ENCODE results near the gene FAM53B.

The FAM53B gene

GRCh38 chr10:124688889-124689670 is 55.1 kb downstream of the FAM53B start:
- no peak for TF ChIP-seq CTCF (conservative IDR thresholded peaks at IDR 0.05; ENCODE audit: low read depth, low read length)
- Histone ChIP-seq H3K79me2 (ENCODE audit: insufficient read depth, low read depth) (peaks cover 5% of the 10 kb centered on the region; the same call in 1 of the 2 replicates), H3K27me3 (ENCODE audit: insufficient read depth, low read depth) (no peaks in the 10 kb centered on the region), H3K4me3 (IDR thresholded peaks at IDR 0.05; ENCODE audit: insufficient read depth, low read depth, low read length) (no peak overlapping the region), H3K36me3 (ENCODE audit: insufficient read depth) (no peaks in the 10 kb centered on the region), H3K4me1 (ENCODE audit: low read depth, poor library complexity, severe bottlenecking) (peaks cover 77% of the 10 kb centered on the region), H4K20me1 (ENCODE audit: insufficient read depth) (no peaks in the 10 kb centered on the region), H3K27ac (peak overlapping the region; percentile 88), H2AFZ (ENCODE audit: low read depth) (no peak overlapping the region), H3K4me2 (peak overlapping the region; percentile 65), H3K9ac (peak overlapping the region; percentile 47)

- H3K36me3 ChIP-seq (ENCODE audit: insufficient read depth), result no peaks in the 10 kb centered on the region
- H3K9ac ChIP-seq, result peak overlapping the region; percentile 47; the same call in 1 of the 2 replicates
- H3K4me1 ChIP-seq (ENCODE audit: low read depth, poor library complexity, severe bottlenecking), result peaks cover 70% of the 10 kb centered on the region
- H3K4me2 ChIP-seq, result peak overlapping the region; percentile 65; the same call in 1 of the 2 replicates
- H2AFZ ChIP-seq (ENCODE audit: low read depth), result no peak overlapping the region
- H3K4me3 ChIP-seq (IDR thresholded peaks at IDR 0.05; ENCODE audit: insufficient read depth, low read depth, low read length), result no peak overlapping the region
- no peaks in the 10 kb centered on the region for H3K27me3 ChIP-seq (ENCODE audit: insufficient read depth, low read depth)
- no peak for TF ChIP-seq CTCF (conservative IDR thresholded peaks at IDR 0.05; ENCODE audit: low read depth, low read length)
- H3K79me2 ChIP-seq (ENCODE audit: insufficient read depth, low read depth), result peaks cover 5% of the 10 kb centered on the region; the same call in 1 of the 2 replicates
- H3K27ac ChIP-seq, result peak overlapping the region; percentile 88
- no peaks in the 10 kb centered on the region for H4K20me1 ChIP-seq (ENCODE audit: insufficient read depth)
These were observed 55.8 kb downstream of the FAM53B start for GRCh38 chr10:124688386-124688785.

GRCh38 chr10:124686707-124687376 is 57.3 kb downstream of the FAM53B start:
- Histone ChIP-seq H3K27ac (peak overlapping the region; percentile 88; the same call in 1 of the 2 replicates), H2AFZ (ENCODE audit: low read depth) (no peak overlapping the region), H3K79me2 (ENCODE audit: insufficient read depth, low read depth) (peaks cover 5% of the 10 kb centered on the region; the same call in 1 of the 2 replicates), H3K4me3 (IDR thresholded peaks at IDR 0.05; ENCODE audit: insufficient read depth, low read depth, low read length) (no peak overlapping the region), H3K4me1 (ENCODE audit: low read depth, poor library complexity, severe bottlenecking) (peaks cover 55% of the 10 kb centered on the region), H4K20me1 (ENCODE audit: insufficient read depth) (no peaks in the 10 kb centered on the region), H3K4me2 (no peak overlapping the region; the same call in 1 of the 2 replicates), H3K9ac (no peak overlapping the region), H3K36me3 (ENCODE audit: insufficient read depth) (peaks cover 2% of the 10 kb centered on the region; the same call in 1 of the 2 replicates), H3K27me3 (ENCODE audit: insufficient read depth, low read depth) (no peaks in the 10 kb centered on the region)
- no peak for TF ChIP-seq CTCF (conservative IDR thresholded peaks at IDR 0.05; ENCODE audit: low read depth, low read length)

GRCh38 chr10:124685261-124685660 is 58.9 kb downstream of the FAM53B start:
- H3K36me3 ChIP-seq (ENCODE audit: insufficient read depth), result peaks cover 6% of the 10 kb centered on the region; the same call in 1 of the 2 replicates
- no peak overlapping the region for H2AFZ ChIP-seq (ENCODE audit: low read depth)
- H3K27me3 ChIP-seq (ENCODE audit: insufficient read depth, low read depth), result no peaks in the 10 kb centered on the region
- TF ChIP-seq CTCF (conservative IDR thresholded peaks at IDR 0.05; ENCODE audit: low read depth, low read length), result no peak
- H3K4me2 ChIP-seq, result no peak overlapping the region
- H3K9ac ChIP-seq, result no peak overlapping the region
- H3K27ac ChIP-seq, result no peak overlapping the region
- H3K4me3 ChIP-seq (IDR thresholded peaks at IDR 0.05; ENCODE audit: insufficient read depth, low read depth, low read length), result no peak overlapping the region
- H3K79me2 ChIP-seq (ENCODE audit: insufficient read depth, low read depth), result peaks cover 5% of the 10 kb centered on the region; the same call in 1 of the 2 replicates
- peaks cover 39% of the 10 kb centered on the region for H3K4me1 ChIP-seq (ENCODE audit: low read depth, poor library complexity, severe bottlenecking)
- H4K20me1 ChIP-seq (ENCODE audit: insufficient read depth), result no peaks in the 10 kb centered on the region
